Prostate gland (tissue), 2 donors: ENCODE measurements around the gene LRRC1.

Experiments used
- POLR2A ChIP-seq: fragments of 450-650 bp; IDR thresholded peaks from one replicate; pipeline ENCODE4 v1.6.1; 2016; ENCODE audit warnings: antibody characterized with exemption, mild to moderate bottlenecking
- POLR2AphosphoS5 ChIP-seq: sonication (generic); formaldehyde crosslinking; IDR thresholded peaks from one replicate; pipeline ENCODE4 v1.6.1; 2017; ENCODE audit warnings: antibody characterized with exemption
- TF ChIP-seq, protein P1 (sequence below), 4 experiments: fragments of 200-600 bp in 2 of 4; fragments of 450-650 bp in 2 of 4; sonication (generic) in 2 of 4; IDR thresholded peaks; 1 replicate in 3 of 4; 2 replicates in 1 of 4; pipeline ENCODE4 v1.5.1; 2016 to 2019; ENCODE audit warnings: antibody characterized with exemption in 4 of 4, mild to moderate bottlenecking in 2 of 4, moderate library complexity in 2 of 4

DNA sequence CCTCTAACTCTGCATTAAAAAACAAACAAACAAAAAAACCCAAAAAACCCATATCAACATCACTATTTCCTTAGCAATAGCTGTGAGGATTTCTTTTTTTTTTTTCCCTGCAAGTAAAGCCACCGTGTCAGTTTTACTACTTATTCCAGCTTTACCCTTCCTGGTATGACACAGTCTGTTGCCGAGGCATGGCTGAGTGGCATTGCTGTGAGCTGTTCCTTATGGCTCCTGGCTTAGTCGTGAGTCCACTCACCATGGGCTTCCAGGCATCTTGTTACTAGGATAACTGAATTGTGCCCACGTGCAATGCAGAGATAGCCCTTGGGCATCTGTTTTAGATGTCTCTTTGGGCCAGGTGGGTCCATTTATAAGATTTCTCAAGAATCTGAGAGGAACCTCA is 84.8 kb downstream of the LRRC1 start:
- TF ChIP-seq, protein P1, sequence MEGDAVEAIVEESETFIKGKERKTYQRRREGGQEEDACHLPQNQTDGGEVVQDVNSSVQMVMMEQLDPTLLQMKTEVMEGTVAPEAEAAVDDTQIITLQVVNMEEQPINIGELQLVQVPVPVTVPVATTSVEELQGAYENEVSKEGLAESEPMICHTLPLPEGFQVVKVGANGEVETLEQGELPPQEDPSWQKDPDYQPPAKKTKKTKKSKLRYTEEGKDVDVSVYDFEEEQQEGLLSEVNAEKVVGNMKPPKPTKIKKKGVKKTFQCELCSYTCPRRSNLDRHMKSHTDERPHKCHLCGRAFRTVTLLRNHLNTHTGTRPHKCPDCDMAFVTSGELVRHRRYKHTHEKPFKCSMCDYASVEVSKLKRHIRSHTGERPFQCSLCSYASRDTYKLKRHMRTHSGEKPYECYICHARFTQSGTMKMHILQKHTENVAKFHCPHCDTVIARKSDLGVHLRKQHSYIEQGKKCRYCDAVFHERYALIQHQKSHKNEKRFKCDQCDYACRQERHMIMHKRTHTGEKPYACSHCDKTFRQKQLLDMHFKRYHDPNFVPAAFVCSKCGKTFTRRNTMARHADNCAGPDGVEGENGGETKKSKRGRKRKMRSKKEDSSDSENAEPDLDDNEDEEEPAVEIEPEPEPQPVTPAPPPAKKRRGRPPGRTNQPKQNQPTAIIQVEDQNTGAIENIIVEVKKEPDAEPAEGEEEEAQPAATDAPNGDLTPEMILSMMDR (IDR thresholded peaks at IDR 0.05), result no peak
- no peak for TF ChIP-seq POLR2A
- no peak for TF ChIP-seq POLR2AphosphoS5
